MG63 (cell line): ENCODE results near the gene TEFM. TPM values are rescaled to one million over a fixed set of nuclear protein-coding genes. Genes with fewer than 3 reads are reported as not detected.
"Not testable (repeated sequence)": the region's sequence is repeated elsewhere in the genome, so short reads cannot be mapped to it uniquely, and the experiment has no call there.

ENCODE experiments used
- DNase-seq: peaks from one replicate; pipeline ENCODE4 v3.0.0-alpha.2; 2020
- H3K27me3 ChIP-seq: fragments of 250-450 bp; sonication (Bioruptor Pico); 2 replicates; pipeline ENCODE4 v1.5.1; 2020; ENCODE audit warnings: mild to moderate bottlenecking, moderate library complexity
- H3K36me3 ChIP-seq: fragments of 250-450 bp; sonication (Bioruptor Pico); 2 replicates; pipeline ENCODE4 v1.5.1; 2020; ENCODE audit warnings: mild to moderate bottlenecking, moderate library complexity
- H3K4me3 ChIP-seq: fragments of 250-450 bp; sonication (Bioruptor Pico); 2 replicates; pipeline ENCODE4 v1.5.1; 2020; ENCODE audit warnings: mild to moderate bottlenecking, moderate library complexity
- H3K9me3 ChIP-seq: fragments of 250-450 bp; sonication (Bioruptor Pico); 2 replicates; pipeline ENCODE4 v1.5.1; 2020; ENCODE audit warnings: mild to moderate bottlenecking, moderate library complexity
- total RNA-seq: library from RNA; depleted of rRNA; stranded (reverse); fragments of >200 nt; shearing (Covaris generic); gene quantifications from 2 replicates; pipeline ENCODE4 v1.2.3, GENCODE V29; 2014; ENCODE audit warnings: low replicate concordance

Gene TEFM
- total RNA-seq, 1 experiment from 2014 or later: 18.7 TPM

- H3K4me3 ChIP-seq: no peak overlapping the region
Measured at GRCh38 chr17:30926516-30926915, 20.5 kb upstream of the TEFM start.

GRCh38 chr17:30924341-30924740 lies 18.3 kb upstream of the TEFM start:
- no peak for DNase-seq
- peaks cover 9% of the 10 kb centered on the region for H3K27me3 ChIP-seq
- no peaks in the 10 kb centered on the region for H3K9me3 ChIP-seq
- no peak overlapping the region for H3K4me3 ChIP-seq
- H3K36me3 ChIP-seq: no peaks in the 10 kb centered on the region

More at GRCh38 chr17:30926516-30926915, 20.5 kb upstream of the TEFM start:
- no peaks in the 10 kb centered on the region for H3K9me3 ChIP-seq
- peak; percentile 15 for DNase-seq
- H3K27me3 ChIP-seq: peaks cover 9% of the 10 kb centered on the region
- H3K36me3 ChIP-seq: no peaks in the 10 kb centered on the region

GRCh38 chr17:30922235-30923030 lies 16.4 kb upstream of the TEFM start:
- no peak for DNase-seq
- Histone ChIP-seq H3K9me3 (no peaks in the 10 kb centered on the region), H3K27me3 (peaks cover 9% of the 10 kb centered on the region), H3K4me3 (no peak overlapping the region), H3K36me3 (no peaks in the 10 kb centered on the region)

GRCh38 chr17:30921544-30922196 lies 15.6 kb upstream of the TEFM start, which contains the start of gene ADAP2:
TSS of gene ADAP2 (plus strand) at chr17:30921945. CDS start at chr17:30922015, 70 bp downstream.
- Histone ChIP-seq H3K4me3 (no peak within 1 kb of the TSS), H3K27me3 (peaks cover 9% of the 10 kb centered on the region), H3K36me3 (no peaks in the 10 kb centered on the region), H3K9me3 (no peaks in the 10 kb centered on the region)
- no peak for DNase-seq

- H3K36me3 ChIP-seq: no peaks in the 10 kb centered on the region
- peaks cover 9% of the 10 kb centered on the region for H3K27me3 ChIP-seq
- no peaks in the 10 kb centered on the region for H3K9me3 ChIP-seq
- no peak overlapping the region for H3K4me3 ChIP-seq
- no peak for DNase-seq
Measured at GRCh38 chr17:30920683-30921543, 14.9 kb upstream of the TEFM start.

- DNase-seq: peak; percentile 40
- no peaks in the 10 kb centered on the region for H3K9me3 ChIP-seq
- H3K4me3 ChIP-seq: no peak overlapping the region
- H3K27me3 ChIP-seq: peaks cover 9% of the 10 kb centered on the region
- H3K36me3 ChIP-seq: no peaks in the 10 kb centered on the region
Measured at GRCh38 chr17:30920282-30920681, 14.2 kb upstream of the TEFM start.

- no peak for DNase-seq
- Histone ChIP-seq H3K27me3 (no peaks in the 10 kb centered on the region; the same call in none of the 2 replicates), H3K4me3 (no peak overlapping the region), H3K36me3 (no peaks in the 10 kb centered on the region), H3K9me3 (no peaks in the 10 kb centered on the region)
Measured at GRCh38 chr17:30917050-30917449, 11.0 kb upstream of the TEFM start.

- no peak for DNase-seq
- Histone ChIP-seq H3K9me3 (no peaks in the 10 kb centered on the region), H3K4me3 (no peak overlapping the region), H3K36me3 (no peaks in the 10 kb centered on the region), H3K27me3 (no peaks in the 10 kb centered on the region; the same call in none of the 2 replicates)
Measured at GRCh38 chr17:30915833-30916611, 10.0 kb upstream of the TEFM start.

GRCh38 chr17:30913955-30914354 lies 7.9 kb upstream of the TEFM start:
- Histone ChIP-seq H3K9me3 (no peaks in the 10 kb centered on the region), H3K36me3 (no peaks in the 10 kb centered on the region), H3K27me3 (no peaks in the 10 kb centered on the region; the same call in none of the 2 replicates), H3K4me3 (no peak overlapping the region)
- DNase-seq: no peak

GRCh38 chr17:30910151-30910550 lies 4.1 kb upstream of the TEFM start:
- not testable (repeated sequence) for H3K9me3 ChIP-seq, H3K4me3 ChIP-seq, H3K36me3 ChIP-seq, H3K27me3 ChIP-seq, DNase-seq

GRCh38 chr17:30908717-30909420 lies 2.8 kb upstream of the TEFM start:
- H3K4me3 ChIP-seq: no peak overlapping the region
- H3K27me3 ChIP-seq: no peaks in the 10 kb centered on the region
- peaks cover 5% of the 10 kb centered on the region for H3K36me3 ChIP-seq
- no peak for DNase-seq
- H3K9me3 ChIP-seq: no peaks in the 10 kb centered on the region

- peak overlapping the region; percentile 75 for H3K4me3 ChIP-seq
- no peak for DNase-seq
- no peaks in the 10 kb centered on the region for H3K9me3 ChIP-seq
- H3K27me3 ChIP-seq: no peaks in the 10 kb centered on the region
- peaks cover 26% of the 10 kb centered on the region for H3K36me3 ChIP-seq
Measured at GRCh38 chr17:30905742-30906100, 317 bp downstream of the TEFM start.

- DNase-seq: no peak
- Histone ChIP-seq H3K4me3 (no peak overlapping the region), H3K36me3 (peaks cover 62% of the 10 kb centered on the region), H3K27me3 (no peaks in the 10 kb centered on the region), H3K9me3 (no peaks in the 10 kb centered on the region)
Measured at GRCh38 chr17:30897311-30897710, 8.7 kb downstream of the TEFM start.

- Histone ChIP-seq H3K27me3 (no peaks in the 10 kb centered on the region), H3K4me3 (no peak overlapping the region), H3K36me3 (peaks cover 63% of the 10 kb centered on the region), H3K9me3 (no peaks in the 10 kb centered on the region)
- no peak for DNase-seq
Measured at GRCh38 chr17:30894236-30894635, 11.8 kb downstream of the TEFM start.

GRCh38 chr17:30886187-30886586 lies 19.9 kb downstream of the TEFM start:
- Histone ChIP-seq H3K36me3 (peaks cover 45% of the 10 kb centered on the region), H3K4me3 (no peak overlapping the region), H3K27me3 (no peaks in the 10 kb centered on the region), H3K9me3 (no peaks in the 10 kb centered on the region)
- no peak for DNase-seq

GRCh38 chr17:30869005-30869404 lies 37.0 kb downstream of the TEFM start:
- Histone ChIP-seq H3K9me3 (no peaks in the 10 kb centered on the region), H3K36me3 (peaks cover 71% of the 10 kb centered on the region), H3K4me3 (no peak overlapping the region), H3K27me3 (no peaks in the 10 kb centered on the region)
- no peak for DNase-seq
